COLO668 (cell line): ENCODE measurements around the gene ADGRE2.
"Not testable (repeated sequence)": the region's sequence is repeated elsewhere in the genome, so short reads cannot be mapped to it uniquely, and the experiment has no call there.

Experiments used
- DNase-seq: peaks from one replicate; lab custom pipeline; 2025; ENCODE audit not compliant: unreplicated experiment; lab: John Stamatoyannopoulos, UW

ADGRE2 gene

DNA sequence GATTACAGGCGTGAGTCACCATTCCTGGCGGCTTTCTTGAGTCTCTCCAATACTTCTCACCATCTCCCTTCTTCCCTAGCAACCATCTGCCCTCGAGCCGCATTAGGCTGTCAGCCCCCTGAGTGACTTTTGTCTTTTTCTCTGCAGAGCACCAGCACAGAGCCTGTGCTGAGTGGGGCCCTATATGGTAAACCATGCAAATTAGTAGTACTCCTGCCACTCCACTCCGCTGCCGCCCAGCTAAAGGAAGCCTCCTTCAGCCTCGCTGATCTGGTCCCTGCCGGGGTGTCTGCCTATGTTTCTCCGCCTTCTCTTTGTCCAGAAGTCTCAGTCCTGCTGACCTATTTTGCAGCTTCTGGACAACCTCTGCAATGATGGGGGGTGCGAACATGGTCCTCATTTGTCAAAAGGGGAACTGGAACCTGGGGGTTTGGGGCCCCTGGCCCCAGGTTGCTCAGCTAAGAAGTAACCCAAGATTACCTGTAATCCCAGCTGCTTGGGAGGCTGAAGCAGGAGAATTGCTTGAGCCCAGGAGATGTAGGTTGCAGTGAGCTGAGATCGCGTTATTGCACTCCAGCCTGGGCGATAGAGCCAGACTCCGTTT, 2.4 kb upstream of the ADGRE2 start:
- DNase-seq, result not testable (repeated sequence)

DNA sequence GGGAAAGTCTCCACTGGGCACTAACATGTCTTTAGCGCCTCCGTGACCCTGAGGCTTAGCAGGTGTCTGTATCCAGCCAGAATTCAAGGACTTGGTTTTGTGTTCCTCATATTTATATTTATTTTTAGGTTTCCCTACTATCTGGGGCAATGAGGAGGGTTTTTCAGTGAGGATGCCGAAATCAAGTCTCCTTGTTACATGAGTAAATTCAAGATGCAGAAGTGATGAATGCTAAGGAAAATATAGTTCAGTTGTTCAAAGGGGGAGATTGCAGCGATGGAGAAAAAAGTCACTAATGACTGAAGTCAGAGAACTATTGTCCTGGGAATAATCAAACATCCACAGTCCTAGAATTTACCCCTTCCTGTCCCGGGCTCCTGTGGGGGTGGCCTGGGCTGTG, 791 bp upstream of the ADGRE2 start:
- no peak for DNase-seq

GRCh38 chr19:14777645-14778044, 715 bp downstream of the ADGRE2 start:
- DNase-seq, result not testable (repeated sequence)

DNA sequence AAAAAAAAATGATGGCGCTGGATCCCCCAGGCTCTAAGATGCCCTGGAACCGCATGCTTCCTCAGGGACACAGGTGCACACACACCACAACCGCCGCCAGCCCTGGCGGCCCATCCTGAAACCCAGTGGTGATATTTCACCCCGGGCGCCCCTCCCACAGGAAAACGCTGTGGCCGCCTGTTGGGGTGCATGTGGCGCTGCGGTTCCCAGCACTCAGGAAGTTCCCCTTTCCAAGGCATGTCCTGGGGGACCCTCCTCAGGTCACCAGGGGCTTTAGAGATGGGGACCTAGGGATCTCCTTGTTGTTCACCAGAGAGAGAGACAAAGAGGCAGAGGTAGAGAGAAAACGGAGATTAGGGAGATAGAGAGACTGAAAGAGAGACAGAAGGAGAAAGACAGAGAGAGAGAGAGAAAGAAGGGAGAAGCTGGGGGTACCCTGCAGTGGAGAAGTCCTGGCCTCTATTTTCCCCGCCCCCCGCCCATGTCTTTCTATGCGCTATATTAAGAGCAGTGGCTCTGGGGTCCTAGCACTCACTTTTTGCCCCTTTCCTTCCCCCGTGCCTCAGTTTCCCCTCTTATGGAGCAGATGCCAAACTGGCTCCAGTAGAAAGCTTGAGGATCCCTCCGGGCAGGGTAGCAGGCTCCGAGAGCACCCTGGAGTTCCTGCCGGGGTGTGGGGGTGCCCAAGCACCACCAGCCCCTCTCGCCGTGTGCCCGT, 2.3 kb downstream of the ADGRE2 start:
- DNase-seq, result no peak

DNA sequence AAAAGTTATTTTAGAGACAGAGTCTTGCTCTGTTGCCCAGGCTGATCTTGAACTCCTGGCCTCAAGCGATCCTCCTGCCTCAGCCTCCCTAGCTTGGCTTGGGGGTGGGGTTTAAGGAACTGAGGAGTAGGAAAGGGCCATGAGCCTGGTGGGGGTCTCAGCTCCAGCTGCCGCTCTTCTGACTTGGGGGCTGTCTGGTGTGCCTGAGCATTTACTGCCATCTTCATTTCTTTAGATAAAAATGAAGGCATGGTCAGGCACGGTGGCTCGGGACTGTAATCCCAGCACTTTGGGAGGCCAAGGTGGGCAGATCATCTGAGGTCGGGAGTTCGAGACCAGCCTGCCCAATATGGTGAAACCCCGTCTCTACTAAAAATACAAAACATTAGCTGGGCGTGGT, 3.0 kb downstream of the ADGRE2 start:
- not testable (repeated sequence) for DNase-seq

- no peak for DNase-seq
Observed at GRCh38 chr19:14774373-14774772, 4.0 kb downstream of the ADGRE2 start.

DNA sequence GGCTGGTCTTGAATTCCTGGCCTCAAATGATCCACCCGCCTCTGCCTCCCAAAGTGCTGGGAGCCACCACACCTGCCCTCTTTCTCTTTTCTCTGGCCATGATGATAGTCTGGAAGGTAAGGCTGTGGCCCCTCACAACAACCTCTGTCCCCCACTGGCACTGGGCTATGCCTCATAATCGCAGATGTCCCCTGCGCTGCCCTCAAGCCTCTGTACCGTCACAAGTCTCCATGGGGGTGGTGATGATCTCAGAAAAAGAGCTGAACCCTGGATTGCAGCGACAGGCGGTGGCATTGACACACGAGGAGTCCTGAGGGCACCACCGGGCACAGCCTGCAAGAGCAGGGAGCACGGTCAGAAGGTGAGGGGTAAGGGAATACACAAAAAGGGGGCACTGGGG, 4.6 kb downstream of the ADGRE2 start:
- not testable (repeated sequence) for DNase-seq

GRCh38 chr19:14772995-14773394, 5.4 kb downstream of the ADGRE2 start:
- DNase-seq, result no peak

- DNase-seq, result no peak
Observed at GRCh38 chr19:14772467-14772866, 5.9 kb downstream of the ADGRE2 start.

DNA sequence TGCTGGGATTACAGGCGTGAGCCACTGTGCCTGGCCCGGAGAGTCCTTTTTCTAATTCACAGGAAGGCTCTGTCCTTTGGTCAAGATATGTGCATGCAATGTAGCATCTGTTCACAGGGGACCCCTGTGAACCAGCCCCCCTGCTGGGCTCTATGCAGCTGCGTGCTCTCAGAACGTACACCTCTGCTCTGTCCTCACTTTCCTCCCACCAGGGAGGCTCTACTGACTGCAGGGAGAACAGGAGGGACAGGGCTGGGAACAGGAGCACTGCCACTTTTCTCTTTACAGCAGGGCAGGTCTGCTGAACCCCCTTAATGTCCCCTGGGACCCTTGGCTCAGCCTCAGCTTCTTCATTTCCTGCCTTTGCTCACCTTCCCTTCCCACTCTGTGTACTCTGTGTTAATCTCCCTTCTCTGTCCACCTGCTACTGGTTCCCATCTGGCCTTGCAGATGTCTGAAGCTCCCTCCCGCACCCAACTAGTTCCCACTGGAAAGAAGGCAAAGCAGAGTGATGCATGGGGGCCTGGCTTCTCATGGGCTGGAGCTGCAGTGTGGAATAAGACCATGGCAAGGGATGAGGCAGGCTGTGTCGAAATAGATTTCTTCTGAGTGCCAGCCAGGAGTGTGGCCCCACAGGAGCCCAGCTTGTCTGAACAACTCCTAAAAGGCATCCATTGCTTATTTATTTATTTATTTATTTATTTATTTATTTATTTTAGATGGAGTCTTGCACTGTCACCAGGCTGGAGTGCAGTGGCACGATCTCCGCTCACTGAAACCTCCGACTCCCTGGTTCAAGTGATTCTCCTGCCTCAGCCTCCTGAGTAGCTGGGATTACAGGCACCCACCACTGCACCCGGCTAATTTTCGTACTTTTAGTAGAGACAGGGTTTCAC, 7.2 kb downstream of the ADGRE2 start:
- DNase-seq, result no peak

DNA sequence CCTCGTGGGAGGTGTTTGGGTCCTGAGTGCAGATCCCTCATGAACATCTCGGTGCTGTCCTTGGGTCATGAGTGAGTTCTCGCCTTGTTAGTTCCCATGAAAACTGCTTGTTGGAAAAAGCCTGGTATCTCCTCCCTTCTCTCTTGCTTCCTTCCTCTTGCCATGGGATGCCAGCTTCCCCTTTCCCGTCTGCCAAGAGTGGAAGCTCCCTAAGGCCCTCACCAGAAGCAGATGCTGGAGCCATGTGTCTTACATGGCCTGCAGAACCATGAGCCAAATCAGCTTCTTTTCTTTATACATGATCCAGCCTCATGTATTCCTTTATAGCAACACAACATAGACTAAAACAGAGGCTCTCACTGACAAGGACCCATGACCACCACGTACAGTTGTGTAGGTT, 8.2 kb downstream of the ADGRE2 start:
- no peak for DNase-seq

DNA sequence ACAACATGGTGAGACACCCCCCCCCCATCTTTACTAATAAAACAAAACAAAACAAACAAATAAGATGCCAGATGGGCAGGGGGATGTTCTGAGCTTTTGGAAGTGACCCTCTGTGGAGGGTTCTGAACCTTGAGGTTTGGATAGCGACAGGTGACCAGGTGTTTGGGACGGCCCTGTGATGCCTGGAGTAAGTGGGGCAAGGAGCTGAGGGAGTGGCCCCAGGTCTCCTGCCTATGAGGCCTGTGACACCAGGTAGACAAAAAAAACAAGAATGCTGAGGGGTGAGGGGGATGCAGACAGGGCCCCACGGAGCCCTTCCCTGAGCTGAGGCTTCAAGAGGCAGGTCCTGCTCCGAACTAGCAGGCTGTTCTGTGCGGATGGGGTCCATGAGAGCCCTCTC, 9.2 kb downstream of the ADGRE2 start:
- no peak for DNase-seq

DNA sequence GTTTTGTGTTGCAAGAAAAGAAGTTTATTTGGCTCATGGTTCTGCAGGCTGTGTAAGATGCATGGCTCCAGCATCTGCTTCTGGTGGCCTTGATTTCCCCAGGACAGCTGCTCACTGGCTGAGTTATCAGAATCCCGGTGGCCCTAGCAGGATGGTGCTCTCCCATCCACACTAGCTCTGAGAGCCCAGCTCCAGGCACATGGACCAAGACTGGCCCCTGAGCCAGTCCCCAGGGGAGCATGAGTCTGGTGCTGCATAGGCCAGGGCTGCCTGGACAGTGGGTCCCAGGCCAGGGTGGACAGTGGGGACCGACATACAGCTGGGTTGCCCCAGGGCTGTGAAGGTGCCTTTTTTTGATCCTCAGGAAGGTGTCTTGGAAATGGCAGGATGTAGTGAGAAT, 10.4 kb downstream of the ADGRE2 start:
- DNase-seq, result no peak

- no peak for DNase-seq
Observed at GRCh38 chr19:14767466-14767971, 10.8 kb downstream of the ADGRE2 start.

DNA sequence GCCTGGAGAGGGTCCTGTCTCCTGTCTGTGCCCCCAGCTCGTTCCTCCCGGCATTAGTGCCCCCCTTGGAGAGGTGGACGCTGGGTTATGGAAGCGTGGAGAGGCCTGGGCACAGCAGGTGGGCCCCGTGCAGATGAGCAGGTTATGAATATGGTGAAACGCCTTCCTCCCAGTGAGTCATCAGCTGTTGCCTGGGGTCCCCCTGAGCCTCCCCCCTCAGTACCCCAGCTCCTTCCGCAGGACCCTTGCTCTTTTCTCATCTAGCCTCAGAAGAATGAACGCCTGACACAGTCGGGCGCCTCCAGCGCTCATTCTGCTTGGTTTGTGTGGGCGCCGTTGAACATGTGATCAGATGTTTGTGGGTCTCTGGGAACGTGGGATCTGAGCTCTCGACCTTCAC, 12.5 kb downstream of the ADGRE2 start:
- not testable (repeated sequence) for DNase-seq

DNA sequence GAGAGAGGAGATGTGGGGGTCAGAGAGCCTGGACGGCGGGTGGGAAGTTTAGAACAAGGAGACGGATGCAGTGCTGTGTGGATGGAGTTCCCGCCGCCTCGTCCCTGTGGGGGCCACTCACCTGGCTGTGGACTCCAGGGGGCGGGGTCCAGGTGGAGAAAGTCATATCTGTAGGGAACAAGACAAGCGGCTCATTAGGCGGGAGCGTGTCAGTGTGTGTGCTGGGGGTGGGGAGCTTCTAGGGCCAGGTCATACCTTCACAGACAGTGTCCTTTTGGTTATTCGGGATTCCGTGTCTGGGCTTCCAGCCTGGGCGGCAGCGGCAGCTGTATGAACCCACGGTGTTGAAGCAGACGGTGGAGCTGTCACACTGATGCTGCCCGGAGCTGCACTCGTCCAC, 13.0 kb downstream of the ADGRE2 start:
- not testable (repeated sequence) for DNase-seq

GRCh38 chr19:14764401-14764800, 14.0 kb downstream of the ADGRE2 start:
- DNase-seq, result no peak

- DNase-seq, result no peak
Observed at GRCh38 chr19:14763497-14764145, 14.7 kb downstream of the ADGRE2 start.

DNA sequence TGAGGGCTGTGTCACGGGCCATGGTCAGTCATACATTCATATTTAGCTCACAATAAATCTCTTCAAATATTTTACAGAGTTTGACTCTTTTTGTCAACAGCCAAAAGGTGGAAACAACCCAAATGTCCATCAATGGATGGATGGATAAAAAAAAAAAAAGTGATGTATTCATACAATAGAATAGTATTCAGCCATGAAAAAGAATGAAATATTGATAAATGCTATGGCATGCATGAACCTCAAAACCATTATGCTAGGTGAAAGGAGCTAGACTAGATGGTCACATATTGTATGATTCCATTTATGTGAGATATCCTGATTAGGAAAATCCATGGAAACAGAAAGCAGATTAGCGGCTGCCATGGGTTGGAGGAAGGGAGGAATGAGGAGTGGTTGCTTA, 16.2 kb downstream of the ADGRE2 start:
- DNase-seq, result no peak

DNA sequence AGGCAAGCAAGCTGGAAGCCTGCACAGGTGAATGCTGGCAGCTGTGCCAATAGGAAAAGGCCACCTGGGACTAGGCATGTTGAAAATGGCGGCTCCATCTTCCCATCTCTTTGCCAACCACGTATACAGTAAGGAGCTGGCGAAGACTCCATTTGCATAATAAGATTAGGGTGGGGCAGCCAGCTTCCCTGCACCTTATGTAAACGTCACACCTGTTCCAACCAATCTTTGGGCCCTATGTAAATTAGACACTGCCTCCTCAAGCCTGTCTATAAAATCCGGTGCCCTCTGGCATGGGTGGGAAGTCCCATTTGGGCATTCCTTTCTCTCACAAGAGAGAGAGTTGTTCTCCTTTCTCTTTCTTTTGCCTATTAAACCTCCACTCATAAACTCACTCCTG, 16.8 kb downstream of the ADGRE2 start:
- DNase-seq, result no peak

DNA sequence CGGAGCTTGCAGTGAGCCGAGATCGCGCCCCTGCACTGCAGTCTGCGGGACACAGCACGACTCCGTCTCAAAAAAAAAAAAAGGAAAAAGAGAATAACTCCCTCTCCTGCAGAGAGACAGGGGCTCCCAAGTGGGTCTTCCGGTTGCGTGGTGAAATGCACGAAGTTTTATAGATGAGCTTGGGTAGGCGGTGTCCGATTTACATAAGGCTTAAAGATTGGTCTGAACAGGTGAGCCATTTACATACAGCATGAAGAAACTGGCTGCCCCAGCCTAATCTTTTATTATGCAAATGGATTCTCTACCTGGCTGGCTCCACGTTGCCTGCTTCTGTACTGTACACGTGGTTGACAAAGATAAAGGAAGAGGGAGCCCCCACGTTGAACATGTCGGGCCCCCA, 19.5 kb downstream of the ADGRE2 start:
- peak; percentile 8 for DNase-seq
